H9 (cell line): ENCODE measurements around the gene KIF26B. TPM values are rescaled to one million over a fixed set of nuclear protein-coding genes. Genes with fewer than 3 reads are reported as not detected.

ENCODE experiments used
- DNase-seq: peaks from one replicate; pipeline ENCODE4 v3.0.0-alpha.2; 2017
- H2AFZ ChIP-seq: one replicate; pipeline ENCODE4 v1.6.1; 2013; ENCODE audit warnings: mild to moderate bottlenecking, low read length, control low read depth, moderate library complexity
- H2AK5ac ChIP-seq: 2 replicates; pipeline ENCODE4 v1.6.1; 2013; ENCODE audit warnings: low read length, control low read depth, mixed read lengths; ENCODE audit not compliant: insufficient read length
- H2BK120ac ChIP-seq: one replicate; pipeline ENCODE4 v1.6.1; 2013; ENCODE audit warnings: low read depth, mild to moderate bottlenecking, low read length, control low read depth, inconsistent platforms; ENCODE audit not compliant: poor library complexity, severe bottlenecking
- H2BK12ac ChIP-seq: 2 replicates; pipeline ENCODE4 v1.6.1; 2013; ENCODE audit warnings: low read length, control low read depth, mixed read lengths, low read depth; ENCODE audit not compliant: insufficient read length
- H2BK15ac ChIP-seq: 2 replicates; pipeline ENCODE4 v1.6.1; 2013; ENCODE audit warnings: low read depth, low read length, control low read depth
- H2BK20ac ChIP-seq: one replicate; pipeline ENCODE4 v1.6.1; 2013; ENCODE audit warnings: low read depth, mild to moderate bottlenecking, low read length, control low read depth, inconsistent platforms; ENCODE audit not compliant: poor library complexity, severe bottlenecking
- H2BK5ac ChIP-seq: 2 replicates; pipeline ENCODE4 v1.6.1; 2013; ENCODE audit warnings: low read length, control low read depth, mixed read lengths; ENCODE audit not compliant: insufficient read length
- H3K14ac ChIP-seq: 2 replicates; pipeline ENCODE4 v1.6.1; 2013; ENCODE audit warnings: low read length, control low read depth; ENCODE audit not compliant: insufficient read depth
- H3K18ac ChIP-seq: 2 replicates; pipeline ENCODE4 v1.6.1; 2013; ENCODE audit warnings: low read depth, mild to moderate bottlenecking, mixed read lengths, low read length, control low read depth; ENCODE audit not compliant: insufficient read length
- H3K23ac ChIP-seq: 2 replicates; pipeline ENCODE4 v1.6.1; 2013; ENCODE audit warnings: low read length, control low read depth, mixed read lengths, low read depth; ENCODE audit not compliant: insufficient read length
- H3K23me2 ChIP-seq: 2 replicates; pipeline ENCODE4 v1.6.1; 2013; ENCODE audit warnings: low read depth, mild to moderate bottlenecking, mixed read lengths, low read length, control low read depth; ENCODE audit not compliant: insufficient read length, poor library complexity, severe bottlenecking
- H3K27ac ChIP-seq: 2 replicates; pipeline ENCODE4 v1.5.1; 2013; ENCODE audit warnings: low read length, control low read depth, mixed read lengths, low read depth; ENCODE audit not compliant: insufficient read length
- H3K27me3 ChIP-seq: 2 replicates; pipeline ENCODE4 v1.6.1; 2013; ENCODE audit warnings: low read length, control low read depth, inconsistent platforms; ENCODE audit not compliant: insufficient read depth
- H3K4ac ChIP-seq: 2 replicates; pipeline ENCODE4 v1.6.1; 2013; ENCODE audit warnings: low read depth, mild to moderate bottlenecking, control low read depth, inconsistent platforms, low read length, moderate library complexity
- H3K4me1 ChIP-seq: 2 replicates; pipeline ENCODE4 v1.6.1; 2013; ENCODE audit warnings: low read length, control low read depth, inconsistent platforms; ENCODE audit not compliant: insufficient read depth
- H3K4me2 ChIP-seq: 2 replicates; pipeline ENCODE4 v1.6.1; 2013; ENCODE audit warnings: low read length, control low read depth, mixed read lengths; ENCODE audit not compliant: insufficient read length, insufficient read depth
- H3K56ac ChIP-seq: 2 replicates; pipeline ENCODE4 v1.6.1; 2013; ENCODE audit warnings: low read depth, mild to moderate bottlenecking, mixed read lengths, low read length, control low read depth; ENCODE audit not compliant: insufficient read length
- H3K79me1 ChIP-seq: 2 replicates; pipeline ENCODE4 v1.6.1; 2013; ENCODE audit warnings: low read depth, mild to moderate bottlenecking, moderate library complexity, low read length, control low read depth, inconsistent platforms; ENCODE audit not compliant: insufficient read depth, poor library complexity, severe bottlenecking
- H3K79me2 ChIP-seq: 2 replicates; pipeline ENCODE4 v1.6.1; 2013; ENCODE audit warnings: low read length, control low read depth, inconsistent platforms; ENCODE audit not compliant: insufficient read depth
- H3K9ac ChIP-seq: 2 replicates; pipeline ENCODE4 v1.6.1; 2013; ENCODE audit warnings: low read length, control low read depth, mixed read lengths; ENCODE audit not compliant: insufficient read length; ENCODE audit errors: extremely low read depth
- H3K9me3 ChIP-seq: one replicate; pipeline ENCODE4 v1.6.1; 2013; ENCODE audit warnings: low read depth, low read length, inconsistent platforms; ENCODE audit not compliant: control insufficient read depth
- H3T11ph ChIP-seq: one replicate; pipeline ENCODE4 v1.6.1; 2013; ENCODE audit warnings: mild to moderate bottlenecking, low read length, control low read depth, inconsistent platforms
- H4K20me1 ChIP-seq: one replicate; pipeline ENCODE4 v1.6.1; 2013; ENCODE audit not compliant: control insufficient read depth, insufficient read length, insufficient read depth
- H4K5ac ChIP-seq: 2 replicates; pipeline ENCODE4 v1.6.1; 2013; ENCODE audit warnings: low read depth, mild to moderate bottlenecking, mixed read lengths, low read length, control low read depth; ENCODE audit not compliant: insufficient read length
- H4K8ac ChIP-seq: replicated peaks from 2 replicates; pipeline ENCODE4 v1.6.1; 2013; ENCODE audit warnings: low read length, control low read depth, mixed read lengths, low read depth; ENCODE audit not compliant: insufficient read length
- H4K91ac ChIP-seq: 2 replicates; pipeline ENCODE4 v1.6.1; 2013; ENCODE audit warnings: low read depth, mild to moderate bottlenecking, moderate library complexity, mixed read lengths, low read length, control low read depth; ENCODE audit not compliant: insufficient read length
- H3K27ac Mint-ChIP-seq, 3 experiments: 2 replicates in 2 of 3; 3 replicates in 1 of 3; pipeline ENCODE4 v1.8.0; 2020 to 2021; ENCODE audit warnings: mixed read lengths in 3 of 3, mild to moderate bottlenecking in 1 of 3, moderate library complexity in 1 of 3
- H3K27me3 Mint-ChIP-seq: 2 replicates; pipeline ENCODE4 v1.8.0; 2021; ENCODE audit warnings: low read depth, mild to moderate bottlenecking, moderate library complexity, mixed read lengths
- H3K36me3 Mint-ChIP-seq, 3 experiments: 2 replicates in 2 of 3; 3 replicates in 1 of 3; pipeline ENCODE4 v1.8.0; 2020 to 2021; ENCODE audit warnings: low read depth in 3 of 3, mixed read lengths in 3 of 3; ENCODE audit not compliant: insufficient read depth in 1 of 3
- H3K4me1 Mint-ChIP-seq, 2 experiments: 2 replicates each; pipeline ENCODE4 v1.8.0; 2020; ENCODE audit warnings: mixed read lengths in 2 of 2
- H3K4me3 Mint-ChIP-seq, 2 experiments: 2 replicates in 1 of 2; 3 replicates in 1 of 2; pipeline ENCODE4 v1.8.0; 2020 to 2021; ENCODE audit warnings: mild to moderate bottlenecking in 2 of 2, mixed read lengths in 2 of 2, moderate library complexity in 1 of 2
- H3K9me3 Mint-ChIP-seq, 2 experiments: 2 replicates in 1 of 2; 3 replicates in 1 of 2; pipeline ENCODE4 v1.8.0; 2020; ENCODE audit warnings: mild to moderate bottlenecking in 2 of 2, mixed read lengths in 2 of 2, moderate library complexity in 1 of 2
- CTCF ChIP-seq: fragments of 200-600 bp; sonication (generic); conservative IDR thresholded peaks from 3 replicates; pipeline ENCODE4 v1.8.0; 2021; ENCODE audit warnings: antibody characterized with exemption, mild to moderate bottlenecking
- WGBS: extraction: QIAGEN DNeasy Blood & Tissue Kit; methylation state at CpG from one replicate; pipeline ENCODE4 v1.1.7; 2013; ENCODE audit warnings: missing lambda C conversion rate, low lambda C conversion rate, mixed read lengths; ENCODE audit not compliant: insufficient read length; ENCODE audit errors: extremely low coverage; 5-methylcytosine and 5-hydroxymethylcytosine counted together
- total RNA-seq: library from RNA; stranded (reverse); gene quantifications from 2 replicates; pipeline ENCODE4 v1.2.1, GENCODE V29; 2021

Gene KIF26B
- total RNA-seq, 1 experiment from 2014 or later, result 0.13 TPM

- H3K23ac ChIP-seq, result no peak overlapping the region
- no peak overlapping the region for H4K5ac ChIP-seq
- H2BK15ac ChIP-seq, result no peak overlapping the region
- DNase-seq, result no peak
- no peak overlapping the region for H3T11ph ChIP-seq
- no peak for TF ChIP-seq CTCF
- Mint-ChIP-seq H3K36me3 (peaks cover 0 to 2% (median 0%) of the 10 kb centered on the region in 3 experiments; a peak in 1 of 7 replicates), H3K27ac (no peak overlapping the region), H3K4me3 (no peak overlapping the region), H3K4me1 (peaks cover 41 to 42% of the 10 kb centered on the region in 2 experiments), H3K9me3 (no peaks in the 10 kb centered on the region; a peak in 1 of 5 replicates), H3K27me3 (peaks cover 43% of the 10 kb centered on the region)
- H3K79me1 ChIP-seq, result no peaks in the 10 kb centered on the region
- H2AFZ ChIP-seq, result no peak overlapping the region
- no peak overlapping the region for H3K4ac ChIP-seq
- H4K8ac ChIP-seq, result no peak overlapping the region
- H2AK5ac ChIP-seq, result no peak overlapping the region
- no peaks in the 10 kb centered on the region for H3K79me2 ChIP-seq
- no peak overlapping the region for H3K27ac ChIP-seq
- H2BK12ac ChIP-seq, result no peak overlapping the region
- no peaks in the 10 kb centered on the region for H3K23me2 ChIP-seq
- no peaks in the 10 kb centered on the region for H4K20me1 ChIP-seq
- no peak overlapping the region for H2BK20ac ChIP-seq
- H2BK120ac ChIP-seq, result no peak overlapping the region
- H3K4me1 ChIP-seq, result peaks cover 10% of the 10 kb centered on the region
- no peak overlapping the region for H3K18ac ChIP-seq
- no peak overlapping the region for H3K56ac ChIP-seq
- H4K91ac ChIP-seq, result no peak overlapping the region
- no CpG with 5 or more reads among the region's 3 CpGs for WGBS
- H3K14ac ChIP-seq, result no peak overlapping the region
- H3K9ac ChIP-seq, result no peak overlapping the region
- H2BK5ac ChIP-seq, result no peak overlapping the region
- H3K9me3 ChIP-seq, result no peaks in the 10 kb centered on the region
- H3K4me2 ChIP-seq, result no peak overlapping the region
- no peaks in the 10 kb centered on the region for H3K27me3 ChIP-seq
Measured at GRCh38 chr1:245485996-245486395, 331.2 kb downstream of the KIF26B start.
